ENCODE data around the gene HDAC4.

HDAC4 gene

DNA sequence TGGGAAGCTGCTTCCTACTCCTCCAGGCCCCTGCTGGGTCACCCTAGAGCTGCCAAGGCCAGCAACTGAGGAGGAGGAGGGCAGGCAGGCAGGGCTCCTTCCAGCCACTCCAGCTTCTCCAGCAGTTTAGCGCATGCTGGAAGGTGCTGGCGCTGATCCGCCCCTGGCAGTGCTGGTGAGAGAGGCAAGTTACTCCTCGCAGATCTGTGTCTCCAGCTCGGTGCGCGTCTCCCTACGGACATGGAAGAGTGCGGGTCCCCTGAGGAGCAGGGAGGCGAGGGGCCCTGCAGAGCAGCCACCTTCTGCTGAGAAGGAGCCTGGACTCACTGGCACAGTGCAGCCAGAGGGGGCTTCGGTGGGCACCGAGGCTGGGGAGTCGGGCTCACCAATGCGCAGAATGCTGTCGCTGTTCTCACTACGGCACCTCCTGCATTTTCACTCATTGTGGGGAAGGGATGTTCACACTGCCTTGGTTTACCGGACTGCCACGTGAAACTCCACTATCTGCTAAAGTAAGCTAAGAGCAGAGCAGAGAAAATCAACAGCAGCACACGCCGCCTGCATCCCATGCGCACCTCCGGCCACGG is 206.0 kb downstream of the HDAC4 start:
- no peak for DNase-seq

GRCh38 chr2:239193925-239194677 is 206.7 kb downstream of the HDAC4 start:
- no peak for DNase-seq

GRCh38 chr2:239193401-239193811 is 207.4 kb downstream of the HDAC4 start:
- no peak for DNase-seq

GRCh38 chr2:239192975-239193374 is 207.8 kb downstream of the HDAC4 start:
- DNase-seq = no peak

GRCh38 chr2:239192456-239192855 is 208.4 kb downstream of the HDAC4 start:
- no peak for DNase-seq

DNA sequence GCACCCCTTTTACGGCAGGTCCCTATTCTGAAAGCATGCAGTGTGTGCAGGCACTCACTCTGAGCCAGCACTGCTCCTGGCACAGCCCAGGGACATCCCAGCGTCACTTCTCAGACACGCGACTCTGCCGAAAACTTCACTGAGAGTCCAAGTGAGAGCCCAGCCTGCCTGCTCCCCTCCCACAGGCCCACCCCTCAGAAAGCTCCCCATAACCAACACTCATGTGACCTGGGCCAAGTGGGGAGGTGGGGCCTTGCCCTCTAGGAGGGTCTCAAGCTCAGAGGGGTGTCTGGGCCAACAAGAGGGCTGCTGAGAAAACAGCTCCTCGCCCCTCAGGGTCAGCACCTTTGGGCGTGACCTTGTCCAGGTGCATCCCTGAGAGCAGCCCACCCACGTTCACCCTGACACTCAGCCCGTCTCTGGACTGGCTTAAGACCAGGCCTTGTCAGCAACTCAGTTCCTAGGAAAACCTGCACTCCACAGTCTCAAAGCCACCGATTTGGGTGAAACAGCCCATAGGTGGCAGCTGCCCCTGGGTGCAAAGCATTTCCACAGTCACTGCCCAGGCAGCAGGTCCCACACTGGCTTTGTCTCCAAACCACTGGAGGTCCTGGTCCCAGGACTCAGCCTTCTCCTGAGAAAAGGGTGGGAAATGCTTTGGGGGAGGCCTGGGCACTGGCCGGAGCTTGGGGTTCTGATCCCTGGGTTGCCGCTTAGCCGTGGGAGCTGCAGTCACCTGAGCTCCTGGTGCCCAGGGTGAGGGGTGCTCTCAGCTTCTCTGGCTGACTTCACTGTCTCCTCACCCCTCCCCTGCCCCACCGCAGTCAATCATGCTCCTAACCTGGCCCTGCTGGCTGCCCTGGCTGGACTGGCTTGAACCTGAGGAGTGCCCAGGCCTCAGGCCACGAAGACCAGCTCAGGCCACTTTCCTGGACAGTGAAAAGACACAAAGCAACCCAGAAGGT is 209.6 kb downstream of the HDAC4 start:
- no peak for DNase-seq

- no peak for DNase-seq
Observed at GRCh38 chr2:239190361-239190760, 210.5 kb downstream of the HDAC4 start.

DNA sequence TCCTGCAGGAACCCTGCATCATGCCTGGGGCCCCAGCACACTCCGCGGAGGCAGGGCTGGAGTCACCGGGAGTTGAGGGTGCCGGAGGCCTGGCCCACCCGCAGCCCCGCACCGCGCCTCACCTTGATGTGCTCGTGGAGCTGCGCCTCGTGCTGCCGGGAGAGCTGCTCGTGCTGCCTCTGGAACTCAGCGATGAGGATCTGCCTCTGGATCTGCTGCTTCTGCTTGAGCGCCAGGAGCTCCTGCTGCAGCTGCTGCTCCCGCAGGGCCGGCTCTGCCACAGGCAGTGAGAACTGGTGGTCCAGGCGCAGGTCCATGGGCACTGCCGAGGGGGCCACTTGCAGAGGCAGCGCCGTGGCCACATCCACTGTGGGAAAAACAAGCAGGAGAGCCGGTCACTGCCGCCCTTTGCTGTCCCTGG is 211.1 kb downstream of the HDAC4 start:
- DNase-seq = no peak

GRCh38 chr2:239188536-239188935 is 212.3 kb downstream of the HDAC4 start:
- no peak for DNase-seq

DNA sequence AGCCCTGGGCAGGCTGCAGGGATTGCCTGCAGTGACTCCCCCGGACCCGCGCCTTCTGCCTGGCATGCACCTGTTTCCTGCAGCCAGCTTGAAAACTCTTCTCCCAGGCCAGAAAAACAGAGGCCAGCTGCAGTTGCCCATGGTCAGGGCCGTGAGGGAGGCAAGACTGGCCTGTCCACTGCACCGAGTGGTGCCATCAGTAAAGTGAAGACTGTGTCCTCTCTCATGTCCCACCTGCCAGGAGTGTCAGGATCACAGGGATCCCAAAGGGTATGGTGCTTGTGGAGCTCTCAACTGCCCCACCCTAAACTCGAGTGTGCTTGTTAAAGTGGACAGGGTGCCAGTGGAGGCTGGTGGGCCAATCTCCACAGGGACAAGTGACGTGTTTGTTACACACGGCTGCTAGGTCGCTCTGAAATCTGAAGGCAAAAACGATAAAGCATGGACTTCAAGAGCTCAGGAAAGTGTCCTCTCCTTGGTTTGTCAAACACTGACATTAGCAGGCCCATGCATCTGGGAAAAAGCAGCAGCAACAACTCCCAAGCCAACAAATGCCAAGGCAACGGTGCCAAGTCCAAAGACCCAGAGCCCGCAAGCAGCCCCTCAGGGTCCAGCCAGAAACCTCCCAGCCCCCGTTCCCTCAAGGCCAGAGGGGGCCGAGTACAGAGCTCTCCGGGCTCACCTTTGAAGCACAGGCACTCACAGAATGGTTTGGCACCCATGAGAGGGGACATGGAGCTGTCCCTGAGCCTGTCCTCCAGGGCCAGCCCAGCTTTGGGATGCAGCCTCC is 213.2 kb downstream of the HDAC4 start:
- DNase-seq = no peak

DNA sequence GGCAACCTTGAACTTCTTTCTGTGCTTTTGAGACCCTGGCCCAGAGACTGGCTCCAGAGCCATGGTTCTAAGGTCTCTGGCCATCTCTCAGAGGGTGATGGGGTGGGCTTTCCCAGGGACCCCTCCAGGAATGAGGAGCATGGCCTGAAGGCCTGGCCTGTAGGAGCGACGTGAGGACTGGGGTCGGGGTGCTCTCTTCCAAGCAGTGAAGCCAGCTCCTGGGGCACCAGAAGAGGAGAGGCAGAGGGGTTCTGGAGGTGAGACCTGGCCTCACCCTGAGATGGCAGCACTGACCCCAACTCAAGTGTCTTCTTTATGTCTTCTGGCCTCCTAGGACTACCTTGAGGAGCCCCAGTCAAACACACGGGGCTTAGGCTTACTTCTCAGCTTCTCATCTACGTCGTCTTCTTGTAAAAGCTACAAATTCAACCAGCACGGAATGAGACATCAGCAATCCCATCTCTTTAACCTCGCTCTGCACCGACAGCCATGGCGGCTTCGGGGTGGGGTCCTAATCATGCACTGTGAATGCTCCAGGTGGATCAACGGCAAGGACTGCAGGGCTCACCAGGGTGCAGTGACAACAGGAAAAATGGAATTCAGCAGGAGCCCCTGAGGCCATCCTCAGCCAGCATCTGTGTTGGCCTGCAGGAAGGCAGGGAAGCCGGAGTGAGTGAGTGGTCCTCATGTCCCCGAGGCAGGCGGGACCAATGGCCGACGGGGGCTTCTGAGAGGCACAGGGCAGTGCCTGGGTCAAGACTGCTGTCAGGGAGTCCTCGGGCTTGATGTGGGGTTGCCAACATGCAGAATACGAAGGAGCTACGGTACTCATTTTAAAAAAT is 214.1 kb downstream of the HDAC4 start:
- no peak for DNase-seq

GRCh38 chr2:239184968-239185903 is 215.6 kb downstream of the HDAC4 start:
- no peak for DNase-seq

GRCh38 chr2:239184179-239184578 is 216.6 kb downstream of the HDAC4 start:
- no peak for DNase-seq

GRCh38 chr2:239182981-239183791 is 217.6 kb downstream of the HDAC4 start:
- no peak for DNase-seq

- no peak for DNase-seq
Observed at GRCh38 chr2:239181903-239182581, 218.8 kb downstream of the HDAC4 start.

- DNase-seq = no peak
Observed at GRCh38 chr2:239181074-239181902, 219.5 kb downstream of the HDAC4 start.

DNA sequence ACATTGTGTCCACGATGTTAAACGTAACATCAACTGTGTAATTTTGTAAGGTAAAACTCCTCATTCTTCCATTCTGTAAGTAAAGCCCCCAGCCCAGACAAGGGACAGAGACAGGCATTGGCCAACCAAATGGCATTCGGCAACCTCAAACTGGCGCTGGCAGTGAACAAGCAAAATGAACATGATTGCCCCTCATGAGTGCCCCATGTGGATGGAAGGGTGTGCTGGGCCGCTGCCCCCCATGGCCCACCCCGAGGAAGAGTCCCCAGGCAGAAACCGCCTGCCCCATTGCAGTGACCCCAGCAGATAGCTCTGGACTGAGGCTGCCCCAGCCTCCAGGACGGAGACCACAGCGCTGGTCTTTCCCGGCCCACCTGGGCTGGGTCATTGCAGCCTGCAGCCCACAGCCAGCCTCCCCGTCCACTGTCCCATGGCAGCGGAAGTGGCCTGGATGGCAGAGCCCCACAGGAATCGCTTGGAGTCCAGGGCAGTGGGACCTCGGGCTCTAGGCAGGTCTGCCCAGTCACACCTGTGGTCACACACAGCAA is 220.2 kb downstream of the HDAC4 start:
- no peak for DNase-seq

All from stimulated activated CD4-positive, alpha-beta T cell treated with anti-CD3 and anti-CD28 coated beads, Interleukin-2, amount 100 ng/mL, for 24 hours (primary cell).